ENCODE results near the gene STPG4. TPM values are rescaled to one million over a fixed set of nuclear protein-coding genes. Genes with fewer than 3 reads are reported as not detected.

Gene STPG4
- total and polyA plus RNA-seq, 10 donors: 0.19 to 2.2 (median 0.89) TPM; not detected in 3

- Histone ChIP-seq H3K27ac (peak overlapping the region in 4 of 8 donors; percentile 14 to 99 (median 74)), H3K4me3 (no peak overlapping the region), H3K36me3 (no peaks in the 10 kb centered on the region), H3K9me3 (no peaks in the 10 kb centered on the region), H3K4me1 (peaks cover 17 to 55% (median 42%) of the 10 kb centered on the region in 6 donors), H3K27me3 (replicated peaks in 1 of 7) (no peaks in the 10 kb centered on the region)
- no peak for DNase-seq
- TF ChIP-seq POLR2A (IDR thresholded peaks at IDR 0.05) (no peak), POLR2AphosphoS5 (IDR thresholded peaks at IDR 0.05) (no peak)
- intact Hi-C loops (cut with DNase I; ENCODE audit: low total_unique reads): no loop called here
- WGBS, 5 donors: 92 to 95% (median 93%) methylated on average over 6 of the region's 6 CpGs
These were observed 23.2 kb upstream of the STPG4 start for GRCh38 chr2:47178341-47178740.

GRCh38 chr2:47177043-47177565 is 22.0 kb upstream of the STPG4 start:
- TF ChIP-seq POLR2A (IDR thresholded peaks at IDR 0.05): no peak
- TF ChIP-seq CTCF (IDR thresholded peaks at IDR 0.05 in 8 of 11, conservative IDR thresholded peaks at IDR 0.05 in 3 of 11): peak in 1 of 11 experiments; percentile 2
- TF ChIP-seq POLR2AphosphoS5 (IDR thresholded peaks at IDR 0.05): peak in 1 of 3 donors; percentile 10
- Histone ChIP-seq H3K4me3 (peak overlapping the region; percentile 55 to 94 (median 88)), H3K27me3 (replicated peaks in 1 of 7) (no peaks in the 10 kb centered on the region), H3K9me3 (no peaks in the 10 kb centered on the region), H3K36me3 (peaks cover 0 to 2% (median 0%) of the 10 kb centered on the region in 6 donors), H3K27ac (peak overlapping the region; percentile 96 to 100 (median 98)), H3K4me1 (peaks cover 28 to 68% (median 53%) of the 10 kb centered on the region in 6 donors)
- intact Hi-C loops (cut with DNase I; ENCODE audit: low total_unique reads): no loop called here
- DNase-seq: no peak
- 4 to 7% (median 6%) methylated on average over 16 of the region's 16 CpGs for WGBS, 5 donors

GRCh38 chr2:47174733-47175361 is 19.7 kb upstream of the STPG4 start:
- intact Hi-C loops (cut with DNase I; ENCODE audit: low total_unique reads): no loop called here
- no peak for DNase-seq
- Histone ChIP-seq H3K27ac (peak overlapping the region; percentile 96 to 100 (median 98)), H3K27me3 (replicated peaks in 1 of 7) (no peaks in the 10 kb centered on the region), H3K36me3 (peaks cover 0 to 16% (median 4%) of the 10 kb centered on the region in 6 donors), H3K4me1 (peaks cover 43 to 85% (median 76%) of the 10 kb centered on the region in 6 donors), H3K4me3 (peak overlapping the region; percentile 55 to 94 (median 88)), H3K9me3 (no peaks in the 10 kb centered on the region)
- 1 to 2% (median 1%) methylated on average over 15 of the region's 15 CpGs for WGBS, 5 donors
- TF ChIP-seq CTCF (IDR thresholded peaks at IDR 0.05 in 8 of 11, conservative IDR thresholded peaks at IDR 0.05 in 3 of 11): no peak
- TF ChIP-seq POLR2AphosphoS5 (IDR thresholded peaks at IDR 0.05): no peak
- TF ChIP-seq POLR2A (IDR thresholded peaks at IDR 0.05): no peak

GRCh38 chr2:47173986-47174732 is 19.1 kb upstream of the STPG4 start:
- WGBS, 5 donors: 8 to 25% (median 19%) methylated on average over 9 of the region's 9 CpGs
- TF ChIP-seq POLR2A (IDR thresholded peaks at IDR 0.05) (no peak), POLR2AphosphoS5 (IDR thresholded peaks at IDR 0.05) (no peak), CTCF (IDR thresholded peaks at IDR 0.05 in 8 of 11, conservative IDR thresholded peaks at IDR 0.05 in 3 of 11) (no peak)
- H3K36me3 ChIP-seq: peaks cover 0 to 23% (median 11%) of the 10 kb centered on the region in 6 donors
- no peaks in the 10 kb centered on the region for H3K27me3 ChIP-seq (replicated peaks in 1 of 7)
- H3K4me3 ChIP-seq: peak overlapping the region; percentile 55 to 94 (median 88)
- no peaks in the 10 kb centered on the region for H3K9me3 ChIP-seq
- no peak for DNase-seq
- H3K4me1 ChIP-seq: peaks cover 40 to 85% (median 79%) of the 10 kb centered on the region in 6 donors
- intact Hi-C loops (cut with DNase I; ENCODE audit: low total_unique reads): no loop called here
- H3K27ac ChIP-seq: peak overlapping the region in 7 of 8 donors; percentile 96 to 100 (median 98)

All from spleen (tissue), 11 donors.